H1 (cell line): ENCODE measurements around the gene FAM13C. TPM values are rescaled to one million over a fixed set of nuclear protein-coding genes. Genes with fewer than 3 reads are reported as not detected.

Experiments used
- CTCF ChIA-PET: fragments of 300-600 bp; sonication (Branson Sonifier 250); formaldehyde crosslinking; loops from one replicate; lab custom pipeline; 2021; ENCODE audit not compliant: partially characterized antibody; lab: Charles Lee
- POLR2A ChIA-PET: fragments of 300-600 bp; sonication (Branson Sonifier 250); formaldehyde crosslinking; loops from one replicate; lab custom pipeline; 2021; ENCODE audit warnings: inconsistent platforms; ENCODE audit not compliant: partially characterized antibody; lab: Charles Lee
- DNase-seq, 2 experiments: peaks; one replicate each; pipeline versions ENCODE4 v3.0.0 to v3.0.0-alpha.2; 2010 to 2022; ENCODE audit warnings: low spot score in 2 of 2, low read depth in 1 of 2, mixed read lengths in 1 of 2
- FAIRE-seq: peaks from 2 replicates; lab custom pipeline; 2011; peaks lifted over from hg19 to GRCh38; lab: Jason Lieb, UNC
- H2AFZ ChIP-seq: 2 replicates; pipeline ENCODE4 v1.8.1; 2012; ENCODE audit warnings: low read length, inconsistent platforms
- H2AK5ac ChIP-seq: 2 replicates; pipeline ENCODE4 v1.6.1; 2013; ENCODE audit warnings: low read depth, low read length
- H2BK120ac ChIP-seq: replicated peaks from 2 replicates; pipeline ENCODE3; 2013; ENCODE audit warnings: low read depth, low read length, inconsistent platforms
- H2BK12ac ChIP-seq: 2 replicates; pipeline ENCODE4 v1.6.1; 2013; ENCODE audit warnings: low read depth, low read length
- H2BK15ac ChIP-seq: 2 replicates; pipeline ENCODE4 v1.6.1; 2013; ENCODE audit warnings: low read length
- H2BK20ac ChIP-seq: 2 replicates; pipeline ENCODE4 v1.6.1; 2013; ENCODE audit warnings: low read length
- H2BK5ac ChIP-seq: 2 replicates; pipeline ENCODE4 v1.6.1; 2013; ENCODE audit warnings: low read depth, low read length
- H3K14ac ChIP-seq: 2 replicates; pipeline ENCODE4 v1.6.1; 2013; ENCODE audit warnings: inconsistent platforms; ENCODE audit not compliant: insufficient read length
- H3K18ac ChIP-seq: 2 replicates; pipeline ENCODE4 v1.6.1; 2013; ENCODE audit warnings: low read length; ENCODE audit errors: extremely low read depth
- H3K23ac ChIP-seq: 2 replicates; pipeline ENCODE4 v1.6.1; 2013; ENCODE audit warnings: inconsistent platforms; ENCODE audit not compliant: insufficient read length
- H3K23me2 ChIP-seq: 2 replicates; pipeline ENCODE4 v1.6.1; 2013; ENCODE audit warnings: low read depth, low read length
- H3K27ac ChIP-seq: 2 replicates; pipeline ENCODE4 v1.6.1; 2011; ENCODE audit warnings: low read depth, low read length, inconsistent platforms
- H3K27me3 ChIP-seq, 4 experiments: replicated peaks in 1 of 4; 1 replicate in 1 of 4; 2 replicates in 3 of 4; pipeline versions ENCODE4 v1.6.1 to v1.8.1; 2011 to 2013; ENCODE audit warnings: low read length in 3 of 4, mild to moderate bottlenecking in 3 of 4, inconsistent platforms in 2 of 4, mixed read lengths in 2 of 4, moderate library complexity in 1 of 4; ENCODE audit not compliant: control insufficient read depth in 3 of 4, insufficient read depth in 3 of 4; ENCODE audit errors: extremely low read depth in 1 of 4
- H3K36me3 ChIP-seq, 4 experiments: 2 replicates each; pipeline versions ENCODE4 v1.6.1 to v1.8.1; 2011 to 2013; ENCODE audit warnings: mild to moderate bottlenecking in 4 of 4, low read length in 3 of 4, moderate library complexity in 2 of 4, control low read depth in 1 of 4, inconsistent platforms in 1 of 4; ENCODE audit not compliant: insufficient read depth in 4 of 4, control insufficient read depth in 2 of 4
- H3K4ac ChIP-seq: replicated peaks from 2 replicates; pipeline ENCODE3; 2013; ENCODE audit warnings: low read length, low read depth, mixed read lengths, inconsistent platforms; ENCODE audit not compliant: insufficient read length
- H3K4me1 ChIP-seq, 4 experiments: replicated peaks in 1 of 4; 1 replicate in 1 of 4; 2 replicates in 3 of 4; pipeline versions ENCODE4 v1.6.1 to v1.8.1; 2011 to 2013; ENCODE audit warnings: low read length in 3 of 4, inconsistent platforms in 2 of 4, mixed read lengths in 1 of 4; ENCODE audit not compliant: insufficient read depth in 4 of 4, control insufficient read depth in 3 of 4
- H3K4me2 ChIP-seq, 2 experiments: 2 replicates each; pipeline versions ENCODE4 v1.6.1 to v1.8.1; 2011 to 2013; ENCODE audit warnings: low read depth in 2 of 2, low read length in 2 of 2, control low read depth in 1 of 2, inconsistent platforms in 1 of 2, mild to moderate bottlenecking in 1 of 2; ENCODE audit not compliant: insufficient read depth in 1 of 2
- H3K4me3 ChIP-seq, 4 experiments: fragments of 200-600, 300-600 bp in 1 of 4; sonication (generic), shearing (Covaris generic), sonication (Bioruptor Twin) in 1 of 4; 2 replicates each; pipeline versions ENCODE4 v1.5.1 to v1.8.1; 2011 to 2016; ENCODE audit warnings: low read length in 4 of 4, low read depth in 3 of 4, control low read depth in 2 of 4, inconsistent platforms in 2 of 4, mild to moderate bottlenecking in 2 of 4, mixed read lengths in 1 of 4, moderate library complexity in 1 of 4; ENCODE audit not compliant: insufficient read depth in 2 of 4; ENCODE audit errors: extremely low read depth in 1 of 4
- H3K56ac ChIP-seq: replicated peaks from 2 replicates; pipeline ENCODE3; 2013; ENCODE audit warnings: low read depth, mild to moderate bottlenecking, mixed read lengths, low read length, inconsistent platforms; ENCODE audit not compliant: insufficient read length
- H3K79me1 ChIP-seq: 2 replicates; pipeline ENCODE4 v1.6.1; 2013; ENCODE audit warnings: low read depth, low read length, control low read depth
- H3K79me2 ChIP-seq, 2 experiments: 2 replicates each; pipeline versions ENCODE4 v1.6.1 to v1.8.1; 2012 to 2013; ENCODE audit warnings: low read length in 2 of 2, mild to moderate bottlenecking in 2 of 2, inconsistent platforms in 1 of 2; ENCODE audit not compliant: insufficient read depth in 2 of 2, control insufficient read depth in 1 of 2
- H3K9ac ChIP-seq, 4 experiments: replicated peaks in 1 of 4; 1 replicate in 1 of 4; 2 replicates in 3 of 4; pipeline versions ENCODE4 v1.6.1 to v1.8.1; 2011 to 2013; ENCODE audit warnings: low read depth in 3 of 4, low read length in 3 of 4, control low read depth in 2 of 4, mild to moderate bottlenecking in 2 of 4, moderate library complexity in 2 of 4, inconsistent platforms in 1 of 4; ENCODE audit errors: extremely low read depth in 1 of 4
- H3K9me3 ChIP-seq, 2 experiments: 2 replicates each; pipeline versions ENCODE4 v1.6.1 to v1.8.1; 2012 to 2013; ENCODE audit warnings: mild to moderate bottlenecking in 2 of 2, moderate library complexity in 2 of 2, control low read depth in 1 of 2, inconsistent platforms in 1 of 2, low read depth in 1 of 2, low read length in 1 of 2, mixed read lengths in 1 of 2; ENCODE audit not compliant: insufficient read depth in 2 of 2
- H4K20me1 ChIP-seq, 2 experiments: replicated peaks in 1 of 2; 2 replicates each; pipeline versions ENCODE3 to v1.8.1; 2011 to 2013; ENCODE audit warnings: inconsistent platforms in 2 of 2, low read length in 2 of 2, mild to moderate bottlenecking in 1 of 2; ENCODE audit not compliant: insufficient read depth in 2 of 2, control insufficient read depth in 1 of 2
- H4K5ac ChIP-seq: 2 replicates; pipeline ENCODE4 v1.6.1; 2013; ENCODE audit warnings: low read length, low read depth, mixed read lengths, inconsistent platforms; ENCODE audit not compliant: insufficient read length
- H4K8ac ChIP-seq: 2 replicates; pipeline ENCODE4 v1.8.0; 2013; ENCODE audit warnings: mild to moderate bottlenecking, moderate library complexity, low read length, inconsistent platforms; ENCODE audit not compliant: insufficient read depth; ENCODE audit errors: extremely low read depth
- H4K91ac ChIP-seq: replicated peaks from 2 replicates; pipeline ENCODE3; 2013; ENCODE audit warnings: low read length, mixed read lengths, inconsistent platforms; ENCODE audit not compliant: insufficient read length
- CTCF ChIP-seq, 3 experiments: IDR thresholded peaks; 1 replicate in 2 of 3; 2 replicates in 1 of 3; pipeline versions ENCODE4 v1.5.1 to v1.6.1; 2011; ENCODE audit warnings: low read length in 3 of 3, mild to moderate bottlenecking in 3 of 3, inconsistent platforms in 2 of 3, low read depth in 1 of 3, moderate library complexity in 1 of 3; ENCODE audit not compliant: insufficient read depth in 1 of 3; ENCODE audit errors: control extremely low read depth in 1 of 3
- KDM4A ChIP-seq: IDR thresholded peaks from one replicate; pipeline ENCODE4 v1.7.1; 2012; ENCODE audit warnings: low read depth, mild to moderate bottlenecking, moderate library complexity, low read length, inconsistent platforms; ENCODE audit not compliant: severe bottlenecking
- POLR2A ChIP-seq, 2 experiments: IDR thresholded peaks; 1 replicate in 1 of 2; 2 replicates in 1 of 2; pipeline ENCODE4 v1.6.1; 2011; ENCODE audit warnings: low read depth in 2 of 2, low read length in 2 of 2, mild to moderate bottlenecking in 2 of 2; ENCODE audit errors: control extremely low read depth in 1 of 2
- SRF ChIP-seq: IDR thresholded peaks from 2 replicates; pipeline ENCODE4 v1.6.1; 2011; ENCODE audit warnings: mild to moderate bottlenecking, low read depth, low read length, moderate library complexity
- TAF7 ChIP-seq: optimal IDR thresholded peaks from 2 replicates; pipeline ENCODE3; 2011; ENCODE audit warnings: low read depth, mild to moderate bottlenecking, inconsistent platforms, low read length, moderate library complexity, borderline replicate concordance
- TBP ChIP-seq: IDR thresholded peaks from 2 replicates; pipeline ENCODE4 v1.6.1; 2011; ENCODE audit warnings: low read depth, low read length, improper control_type of control experiment
- YY1 ChIP-seq: IDR thresholded peaks from 2 replicates; pipeline ENCODE4 v1.6.1; 2011; ENCODE audit warnings: low read depth, mild to moderate bottlenecking, low read length
- WGBS, 2 experiments: shearing (Covaris generic) in 1 of 2; methylation state at CpG; one replicate each; pipeline versions ENCODE4 v1.1.6 to v1.1.7; 2013 to 2015; ENCODE audit warnings: low lambda C conversion rate in 2 of 2, mixed read lengths in 2 of 2, inconsistent platforms in 1 of 2, low coverage in 1 of 2, missing lambda C conversion rate in 1 of 2; ENCODE audit not compliant: insufficient replicate concordance in 2 of 2, insufficient coverage in 1 of 2, insufficient read length in 1 of 2; ENCODE audit errors: extremely low coverage in 1 of 2, missing lambda C conversion rate in 1 of 2; 5-methylcytosine and 5-hydroxymethylcytosine counted together
- long read RNA-seq, 2 experiments: library from RNA in 1 of 2; library from capped mRNA in 1 of 2; stranded (forward); transcript quantifications; one replicate each; pipeline ENCODE4 v2.0.0, GENCODE V29; 2021; ENCODE audit warnings: inconsistent platforms in 1 of 2
- polyA minus RNA-seq, 3 experiments: library from RNA; depleted of rRNA, polyadenylated mRNA; stranded (reverse); fragments of >200 nt; gene quantifications; 1 replicate in 2 of 3; 2 replicates in 1 of 3; pipeline ENCODE4 v1.2.3, GENCODE V29; 2011
- polyA plus RNA-seq, 7 experiments: library from polyadenylated mRNA; depleted of rRNA in 3 of 7; stranded (reverse) in 5 of 7; unstranded in 2 of 7; fragments of >200 nt in 5 of 7; fragments of 200-250 nt in 2 of 7; gene quantifications; 1 replicate in 5 of 7; 2 replicates in 1 of 7; 4 replicates in 1 of 7; pipeline versions ENCODE4 v1.2.1 to v1.2.3, GENCODE V29; 2011 to 2013; ENCODE audit warnings: missing spikeins in 2 of 7, mixed read lengths in 2 of 7
- total RNA-seq: library from RNA; stranded (reverse); fragmentation: NEBNext Ultra II Directional; extraction: Animal tissue kit (Norgen Biotek cat#: 25700); gene quantifications from 2 replicates; pipeline ENCODE4 v1.2.1, GENCODE V29; 2021

FAM13C gene
- total RNA-seq: 0.23 and 0.56 TPM in 2 replicates
- polyA plus RNA-seq (2011; rRNA removed): 0.36 and 0.62 TPM in 2 replicates
- polyA plus RNA-seq (2011; cell fraction: cytosol; rRNA removed): 0.56 TPM
- polyA plus RNA-seq (2011; cell fraction: nucleus; rRNA removed): 1.8 TPM
- polyA plus RNA-seq (2012, experiment 1 of 2): 0.32 to 1.2 TPM (median 0.54 TPM) in 4 replicates
- not detected for polyA plus RNA-seq (2012, experiment 2 of 2)
- 0.41 TPM for polyA plus RNA-seq (2013, experiment 1 of 2)
- polyA plus RNA-seq (2013, experiment 2 of 2): 0.39 TPM
- 2.1 and 4.1 TPM in 2 replicates for polyA minus RNA-seq (2011; rRNA and poly(A)+ RNA removed)
- polyA minus RNA-seq (2011; cell fraction: cytosol; rRNA and poly(A)+ RNA removed): 0.66 TPM
- polyA minus RNA-seq (2011; cell fraction: nucleus; rRNA and poly(A)+ RNA removed): 6.2 TPM
- long read RNA-seq, experiment 1: 0 reads
- long read RNA-seq, experiment 2: 0 reads

DNA sequence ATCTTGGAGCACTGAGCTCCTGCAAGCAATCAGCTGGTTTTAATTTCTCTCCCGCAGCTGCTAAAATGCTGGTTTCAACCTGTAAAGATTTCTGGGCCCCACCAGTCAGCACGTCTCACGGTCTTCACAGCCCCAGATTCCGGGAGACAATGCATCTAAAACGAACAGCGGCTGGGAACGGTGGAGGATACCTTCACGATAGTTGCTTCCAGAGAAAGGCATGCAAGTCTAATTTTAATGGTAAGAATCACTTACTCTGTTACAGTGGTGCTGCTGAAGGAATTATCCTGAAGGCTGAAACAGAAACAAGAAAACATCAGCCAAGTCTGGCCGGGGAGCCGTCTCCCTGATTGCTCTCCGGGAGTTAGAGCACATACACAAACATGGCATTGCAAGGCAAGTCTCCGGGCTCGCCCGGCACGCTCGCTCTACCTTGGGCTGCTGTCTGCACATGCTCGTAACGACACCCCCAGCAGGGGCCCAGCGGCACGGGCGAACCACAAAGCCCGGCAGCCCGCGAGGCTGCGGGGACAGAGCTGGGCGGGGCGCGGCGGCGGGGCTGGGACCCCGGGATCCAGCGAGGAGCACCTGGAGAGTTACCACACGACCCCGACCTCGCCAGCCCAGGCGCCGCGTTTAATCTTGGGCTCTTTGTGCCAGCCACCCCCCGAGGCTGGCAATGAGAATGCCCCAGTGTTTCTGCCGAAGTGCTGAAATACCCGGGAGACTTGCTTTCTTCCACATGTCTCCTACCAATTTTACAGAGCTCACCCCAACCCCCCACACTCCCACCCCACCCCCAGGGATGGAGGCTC lies at the start of gene FAM13C:
Gene FAM13C (minus strand): TSS at position 406 of the 815 bp plus-strand sequence. CDS start 89 bp downstream, at position 317.
- POLR2A ChIA-PET: no interaction called here
- Histone ChIP-seq H3K4ac (no peak within 1 kb of the TSS), H2BK120ac (no peak within 1 kb of the TSS), H4K8ac (peak within 1 kb of the TSS; percentile 41; the same call in 1 of the 2 replicates), H4K20me1 (no peaks in the 10 kb centered on the region), H3K56ac (no peak within 1 kb of the TSS), H3K36me3 (no peaks in the 10 kb centered on the region; a peak in 1 of 8 replicates), H2BK5ac (no peak within 1 kb of the TSS), H3K9me3 (no peaks in the 10 kb centered on the region), H3K4me2 (peak within 1 kb of the TSS; percentile 69 to 93), H4K5ac (no peak within 1 kb of the TSS), H2AFZ (peak within 1 kb of the TSS; percentile 92), H3K27me3 (peaks cover 0 to 15% (median 3%) of the 10 kb centered on the region in 4 experiments; a peak in 4 of 7 replicates), H2BK15ac (no peak within 1 kb of the TSS), H3K23ac (no peak within 1 kb of the TSS), H3K79me2 (no peaks in the 10 kb centered on the region), H3K9ac (peak within 1 kb of the TSS in 3 of 4 experiments; percentile 1 to 38 (median 35); a peak in 3 of 7 replicates), H2BK12ac (no peak within 1 kb of the TSS), H2AK5ac (no peak within 1 kb of the TSS), H3K4me1 (no peaks in the 10 kb centered on the region; a peak in 1 of 7 replicates), H3K27ac (no peak within 1 kb of the TSS), H3K14ac (no peak within 1 kb of the TSS), H3K23me2 (peaks cover 4% of the 10 kb centered on the region; the same call in 1 of the 2 replicates), H3K4me3 (peak within 1 kb of the TSS; percentile 36 to 65 (median 51)), H3K79me1 (no peaks in the 10 kb centered on the region), H4K91ac (no peak within 1 kb of the TSS), H2BK20ac (no peak within 1 kb of the TSS), H3K18ac (no peak within 1 kb of the TSS)
- 2% methylated on average over 27 of the region's 41 CpGs; no CpG with 5 or more reads in 1 of the 2 experiments for WGBS, 2 experiments
- CTCF ChIA-PET: interaction anchor here (0.7 to 1.3 kb wide), 5 partner anchors 10 to 218 kb away, joined by 3 to 4 read pairs (median 4); no protein-coding TSS in a partner anchor
- peak; percentile 58 to 84 for DNase-seq
- FAIRE-seq: no peak
- TF ChIP-seq KDM4A: peak; percentile 76
- 0 out of 4 replicates have a peak, but pooled peaks of 1 of the 3 experiments have one; percentile 1 for TF ChIP-seq CTCF (IDR thresholded peaks at IDR 0.05; ENCODE audit: control extremely low read depth in 1 of 3, insufficient read depth in 1 of 3, low read depth in 1 of 3, low read length in 3 of 3)
- TF ChIP-seq YY1: 0 out of 2 replicates have a peak, but pooled peaks have one; percentile 14
- peak; percentile 55; the same call in 1 of the 2 replicates for TF ChIP-seq TBP
- peak in 1 of 2 experiments; percentile 50; a peak in 2 of 3 replicates for TF ChIP-seq POLR2A (IDR thresholded peaks at IDR 0.05; ENCODE audit: control extremely low read depth in 1 of 2, low read depth in 2 of 2, low read length in 2 of 2)
- no peak for TF ChIP-seq SRF
- peak; percentile 4 for TF ChIP-seq TAF7
